NCI-H2171 treated with DMSO at 0.1 percent for 48 hours (cell line): ENCODE results near the gene THAP9.
"Not testable (repeated sequence)": the region's sequence is repeated elsewhere in the genome, so short reads cannot be mapped to it uniquely, and the experiment has no call there.

ENCODE experiments used
- DNase-seq: peaks from one replicate; lab custom pipeline; 2025; lab: John Stamatoyannopoulos, UW

THAP9 gene, protein sequence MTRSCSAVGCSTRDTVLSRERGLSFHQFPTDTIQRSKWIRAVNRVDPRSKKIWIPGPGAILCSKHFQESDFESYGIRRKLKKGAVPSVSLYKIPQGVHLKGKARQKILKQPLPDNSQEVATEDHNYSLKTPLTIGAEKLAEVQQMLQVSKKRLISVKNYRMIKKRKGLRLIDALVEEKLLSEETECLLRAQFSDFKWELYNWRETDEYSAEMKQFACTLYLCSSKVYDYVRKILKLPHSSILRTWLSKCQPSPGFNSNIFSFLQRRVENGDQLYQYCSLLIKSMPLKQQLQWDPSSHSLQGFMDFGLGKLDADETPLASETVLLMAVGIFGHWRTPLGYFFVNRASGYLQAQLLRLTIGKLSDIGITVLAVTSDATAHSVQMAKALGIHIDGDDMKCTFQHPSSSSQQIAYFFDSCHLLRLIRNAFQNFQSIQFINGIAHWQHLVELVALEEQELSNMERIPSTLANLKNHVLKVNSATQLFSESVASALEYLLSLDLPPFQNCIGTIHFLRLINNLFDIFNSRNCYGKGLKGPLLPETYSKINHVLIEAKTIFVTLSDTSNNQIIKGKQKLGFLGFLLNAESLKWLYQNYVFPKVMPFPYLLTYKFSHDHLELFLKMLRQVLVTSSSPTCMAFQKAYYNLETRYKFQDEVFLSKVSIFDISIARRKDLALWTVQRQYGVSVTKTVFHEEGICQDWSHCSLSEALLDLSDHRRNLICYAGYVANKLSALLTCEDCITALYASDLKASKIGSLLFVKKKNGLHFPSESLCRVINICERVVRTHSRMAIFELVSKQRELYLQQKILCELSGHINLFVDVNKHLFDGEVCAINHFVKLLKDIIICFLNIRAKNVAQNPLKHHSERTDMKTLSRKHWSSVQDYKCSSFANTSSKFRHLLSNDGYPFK

DNA sequence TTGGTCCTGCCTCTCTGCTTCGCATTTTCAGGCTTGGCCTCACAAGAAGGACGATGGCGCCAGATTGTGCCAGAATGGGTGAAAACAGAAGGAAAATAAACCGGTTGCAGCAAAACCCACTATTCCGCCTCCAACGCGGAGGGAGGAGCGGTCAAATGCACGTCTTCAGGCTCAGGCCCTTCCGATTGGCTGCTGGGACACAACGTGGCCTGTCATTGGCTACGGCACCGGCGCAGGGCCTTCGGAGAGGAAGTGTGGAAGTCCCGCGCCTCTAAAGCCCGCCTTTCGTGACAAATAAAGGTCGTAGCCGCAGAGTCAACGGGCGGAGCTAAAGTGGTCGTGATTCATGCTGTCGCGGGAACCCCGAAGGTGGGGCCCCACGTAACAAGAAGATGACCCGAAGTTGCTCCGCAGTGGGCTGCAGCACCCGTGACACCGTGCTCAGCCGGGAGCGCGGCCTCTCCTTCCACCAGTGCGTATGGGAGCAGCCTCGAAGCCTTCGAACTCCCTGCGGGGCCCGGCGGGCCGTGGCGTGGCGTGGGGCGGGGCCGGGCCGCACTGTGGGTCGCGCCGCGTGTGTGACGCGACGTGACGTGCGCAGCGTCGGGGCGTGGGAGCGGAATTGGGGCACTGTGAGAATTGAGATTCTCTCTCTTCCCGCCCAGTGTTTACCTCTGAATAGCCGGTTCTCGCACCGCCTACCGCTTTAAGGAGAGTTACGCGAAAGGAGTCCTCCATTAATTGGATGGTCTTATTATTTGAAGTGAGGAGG lies at the start of gene THAP9:
THAP9 (plus strand) TSS at position 325 of the 772 bp plus-strand sequence; CDS start at position 393, 68 bp downstream.
- peak; percentile 92 for DNase-seq

DNA sequence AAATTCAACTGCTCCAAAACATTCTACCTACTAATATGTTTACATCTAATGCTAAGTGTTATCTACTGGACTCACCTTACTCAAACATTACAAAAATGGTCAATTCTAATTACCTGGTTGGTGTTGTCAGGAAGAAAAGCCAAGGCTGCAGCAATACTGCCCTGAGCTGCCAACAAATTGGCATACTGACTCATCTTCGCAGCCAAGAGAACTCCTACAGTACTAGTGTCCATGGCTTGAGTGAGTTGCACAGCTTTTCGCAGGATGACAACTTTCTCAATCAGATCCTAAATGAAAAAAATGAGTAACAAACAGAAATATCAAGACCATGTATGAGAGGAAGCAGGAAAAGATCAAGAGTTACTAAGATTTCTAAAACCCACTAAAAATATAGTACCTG lies 49.2 kb upstream of the THAP9 start:
- DNase-seq = no peak

- no peak for DNase-seq
Observed at GRCh38 chr4:82851885-82852750, 48.4 kb upstream of the THAP9 start.

- no peak for DNase-seq
Observed at GRCh38 chr4:82852751-82853285, 47.7 kb upstream of the THAP9 start.

DNA sequence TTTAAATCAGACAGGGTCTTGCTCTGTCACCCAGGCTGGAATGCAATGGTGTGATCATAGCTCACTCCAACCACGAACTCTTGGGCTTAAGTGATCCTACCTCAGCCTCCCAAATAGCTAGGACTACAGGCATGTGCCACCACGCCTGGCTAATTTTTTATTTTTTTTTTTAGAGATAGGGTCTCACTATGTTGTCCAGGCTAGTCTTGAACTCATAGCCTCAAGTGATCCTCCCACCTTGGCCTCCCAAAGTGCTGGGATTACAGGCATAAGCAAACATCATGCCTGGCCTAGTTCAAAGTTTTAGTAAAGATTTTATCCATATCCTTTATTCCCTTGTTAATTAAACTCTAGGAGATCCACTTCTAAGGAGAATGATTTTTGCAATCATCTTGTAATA lies 40.0 kb upstream of the THAP9 start:
- DNase-seq = not testable (repeated sequence)

- no peak for DNase-seq
Observed at GRCh38 chr4:82861529-82861928, 39.0 kb upstream of the THAP9 start.

DNA sequence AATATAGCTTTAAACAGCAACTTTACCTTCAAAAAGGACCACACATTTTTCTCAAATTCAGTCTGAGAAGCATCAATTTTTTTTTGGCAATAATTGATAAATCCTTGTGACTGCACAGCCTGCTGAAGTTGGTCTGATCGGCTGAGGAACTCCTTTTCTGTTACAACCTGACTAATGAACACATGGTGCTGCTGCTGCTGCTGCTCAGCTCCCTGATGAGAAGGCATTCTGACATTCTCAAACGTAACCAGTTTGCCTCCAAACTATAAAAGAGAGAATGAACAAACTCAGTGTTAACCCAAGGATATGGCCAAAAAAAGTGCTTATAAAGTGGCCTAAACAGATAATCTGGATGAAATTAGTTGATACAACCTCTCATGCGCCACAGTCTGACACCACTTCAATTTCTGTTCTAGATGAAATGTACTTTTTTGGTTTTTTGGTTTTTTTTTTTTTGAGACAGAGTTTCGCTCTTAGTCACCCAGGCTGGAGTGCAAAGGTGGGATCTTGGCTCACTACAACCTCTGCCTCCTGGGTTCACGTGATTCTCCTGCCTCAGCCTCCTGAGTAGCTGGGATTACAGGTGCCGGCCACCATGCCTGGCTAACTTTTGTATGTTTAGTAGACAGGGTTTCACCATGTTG lies 36.1 kb upstream of the THAP9 start:
- no peak for DNase-seq

DNA sequence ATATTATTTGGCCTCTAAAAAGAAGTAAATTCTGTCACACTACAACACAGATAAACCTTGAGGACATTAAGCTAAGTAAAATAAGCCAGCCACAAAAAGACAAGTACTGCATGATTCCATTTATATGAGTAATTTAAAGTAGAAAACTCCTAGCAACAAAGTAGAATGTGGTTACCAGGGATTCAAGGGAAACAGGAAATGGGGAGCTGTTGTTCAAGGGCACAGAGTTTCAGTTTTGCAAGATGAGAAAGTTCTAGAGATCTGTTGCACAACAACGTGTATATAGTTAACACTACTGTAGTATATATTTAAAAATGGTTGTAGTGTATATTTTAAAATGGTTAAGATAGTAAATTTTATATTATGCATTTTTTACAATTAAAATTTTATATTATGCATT lies 34.9 kb upstream of the THAP9 start:
- DNase-seq = no peak

- not testable (repeated sequence) for DNase-seq
Observed at GRCh38 chr4:82866033-82866432, 34.5 kb upstream of the THAP9 start.

DNA sequence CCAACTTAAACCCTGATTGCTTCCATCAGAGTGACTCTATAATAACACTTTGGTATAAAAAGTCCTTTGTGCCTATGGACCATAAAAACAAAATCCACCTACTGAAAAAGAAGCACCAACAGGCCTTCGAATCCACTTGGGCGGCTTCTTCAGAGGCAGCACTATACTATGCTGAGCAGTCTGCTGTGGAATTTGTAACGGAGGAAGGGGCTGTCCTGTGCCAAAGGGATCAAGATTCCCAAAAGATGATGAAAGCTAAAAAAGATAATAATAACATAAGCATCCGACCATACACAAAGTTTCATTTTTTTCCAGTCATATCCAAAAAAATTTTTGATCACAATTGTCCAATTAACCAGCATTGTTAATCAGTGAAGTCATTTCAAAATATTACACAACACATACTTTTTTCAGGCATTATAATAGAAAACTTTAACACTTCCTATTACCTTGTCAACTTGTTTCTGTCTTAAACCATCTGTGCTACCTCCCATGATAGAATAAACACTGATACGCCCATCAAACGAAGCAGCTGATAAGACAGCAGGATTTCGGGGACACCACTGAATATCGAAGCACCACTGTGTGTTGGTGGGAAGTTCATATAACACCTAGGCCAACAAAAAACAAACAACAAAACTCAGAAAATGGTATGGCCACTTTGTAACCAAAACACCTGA lies 33.7 kb upstream of the THAP9 start:
- DNase-seq = no peak

GRCh38 chr4:82868572-82868971 lies 32.0 kb upstream of the THAP9 start:
- no peak for DNase-seq

DNA sequence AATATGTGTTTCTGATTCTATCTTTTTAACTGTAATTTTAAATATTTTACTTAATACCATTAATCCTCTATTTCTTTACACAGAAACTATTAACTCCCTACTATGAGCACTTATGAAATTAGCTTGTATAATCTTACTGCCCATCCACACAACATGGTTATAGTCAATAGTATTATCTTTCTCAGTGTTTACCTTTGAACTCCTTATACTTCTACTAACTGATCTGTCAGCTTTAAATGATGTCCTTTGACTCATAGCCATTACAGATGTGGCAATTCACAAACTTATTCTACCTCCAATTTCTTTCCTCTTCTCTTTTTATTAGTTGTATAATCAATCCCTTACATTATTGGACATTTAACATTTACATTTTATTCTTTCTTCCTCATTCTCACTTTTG lies 15.1 kb upstream of the THAP9 start:
- DNase-seq = no peak

- DNase-seq = no peak
Observed at GRCh38 chr4:82886147-82886942, 14.2 kb upstream of the THAP9 start.

DNA sequence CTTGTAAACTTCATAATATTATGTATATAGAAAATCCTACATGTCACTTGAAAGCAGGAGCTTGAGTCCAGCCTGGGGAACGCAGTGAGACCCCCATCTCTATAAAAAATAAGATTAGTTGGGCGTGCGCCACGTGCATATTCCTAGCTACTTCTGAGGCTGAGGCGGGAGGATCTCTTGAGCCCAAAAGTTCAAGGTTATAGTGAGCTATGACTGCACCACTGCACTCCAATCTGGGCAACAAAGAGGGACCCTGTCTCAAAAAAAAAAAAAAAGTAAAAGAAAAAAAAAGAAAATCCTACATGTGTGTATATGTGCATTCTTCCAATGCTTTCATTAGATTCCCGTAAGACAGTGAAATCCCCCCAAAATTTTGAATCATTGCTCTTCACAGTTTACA lies 11.2 kb upstream of the THAP9 start:
- no peak for DNase-seq

DNA sequence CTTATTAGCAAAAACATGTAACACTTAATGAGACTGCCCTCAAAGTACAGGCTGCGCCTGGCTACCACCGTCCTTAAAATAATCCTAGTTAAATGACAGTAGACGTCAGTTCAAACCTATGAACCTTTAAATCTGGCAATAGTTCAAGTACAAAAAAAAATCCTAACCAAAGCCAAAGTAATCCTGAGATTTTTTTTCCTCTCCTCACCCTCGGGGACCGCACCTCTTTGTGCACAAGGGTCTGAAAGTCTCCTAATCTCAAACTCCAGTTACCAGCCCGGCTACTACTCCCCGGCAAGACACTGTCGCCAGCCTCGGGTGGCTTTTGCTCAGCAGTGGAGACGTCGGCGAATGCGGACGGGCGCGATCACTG lies 10.0 kb upstream of the THAP9 start:
- peak; percentile 56 for DNase-seq

DNA sequence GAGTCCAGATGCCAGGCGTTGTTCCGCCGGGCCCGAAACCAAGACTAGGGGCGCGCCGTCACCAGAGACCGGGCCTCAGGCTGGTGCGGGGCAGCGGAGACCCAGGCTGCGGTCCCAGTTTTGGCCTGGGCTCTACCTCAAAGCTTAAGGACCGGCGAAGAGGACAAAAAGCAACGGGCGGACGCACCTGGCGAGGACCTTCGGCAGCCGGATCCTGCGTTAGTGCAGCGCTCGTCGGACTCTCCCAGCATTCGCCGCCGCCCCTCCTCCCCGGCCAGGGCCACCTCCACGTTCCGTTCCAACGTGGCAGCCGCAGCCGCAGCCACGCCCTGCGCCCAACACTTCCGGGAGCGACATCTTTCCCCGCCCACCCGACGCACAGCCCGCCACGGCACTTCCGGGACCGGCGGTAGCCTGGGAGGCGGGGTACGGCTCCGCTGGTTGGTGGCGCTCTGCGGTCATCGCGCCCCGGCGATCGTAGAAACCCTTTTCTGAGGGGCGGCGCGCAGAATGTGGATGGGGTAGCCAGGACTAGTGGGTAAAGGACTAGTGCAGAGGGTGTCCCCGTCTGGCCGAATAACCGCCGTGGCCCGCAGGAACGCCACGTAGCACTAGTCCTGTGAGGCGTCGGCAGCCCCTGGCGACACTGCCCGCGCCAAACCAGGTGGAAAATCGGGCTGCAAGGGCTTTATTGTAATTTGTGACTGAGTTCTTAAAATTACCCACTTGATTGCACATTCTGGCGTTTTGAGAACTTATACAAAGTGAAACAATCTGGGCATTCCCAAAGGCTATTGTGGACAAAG lies 9.4 kb upstream of the THAP9 start, which contains the start of gene SEC31A:
SEC31A (minus strand) TSS at position 253 of the 806 bp plus-strand sequence. CDS start 9,217 bp downstream, outside the sequence.
- peak; percentile 82 for DNase-seq

DNA sequence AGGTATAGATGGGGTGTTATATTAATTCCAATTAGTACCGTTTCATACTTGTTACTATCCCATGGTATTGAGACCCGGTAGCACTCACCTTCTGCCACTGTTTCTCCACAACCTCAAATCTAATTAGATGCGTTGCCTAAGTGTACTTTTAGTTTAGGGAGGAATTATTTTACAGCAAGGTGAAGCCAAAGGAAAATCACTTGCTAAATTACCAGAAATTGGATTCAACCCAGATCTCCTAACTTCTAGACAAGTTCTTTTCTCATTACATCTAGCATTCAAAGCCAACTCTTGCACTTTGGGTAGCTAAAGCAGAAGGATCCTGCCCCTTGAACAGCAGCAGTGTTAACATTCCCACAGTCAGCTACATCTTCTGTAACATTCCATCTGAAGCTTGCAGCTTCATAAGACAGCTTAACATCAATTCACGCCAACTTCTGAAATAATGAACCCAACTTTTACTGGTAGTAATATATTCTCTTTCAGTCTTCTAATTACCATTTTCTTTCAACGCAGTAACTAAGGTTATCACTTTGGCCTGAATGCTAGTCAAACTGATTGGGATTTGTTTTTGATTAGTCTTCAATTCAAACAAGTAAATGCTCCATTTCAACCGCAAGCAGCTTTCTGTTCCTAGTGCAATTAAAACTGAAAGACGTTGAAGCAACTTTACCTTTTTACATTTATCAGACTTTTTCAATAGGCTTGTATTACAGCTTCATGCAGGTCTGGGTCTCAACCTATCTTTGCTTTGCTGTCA lies 8.6 kb upstream of the THAP9 start:
- no peak for DNase-seq
